Measurements from ENCODE around the gene EXOC4. TPM values are rescaled to one million over a fixed set of nuclear protein-coding genes. Genes with fewer than 3 reads are reported as not detected.

EXOC4 gene
- total RNA-seq, 1 donor from 2014 or later, result 65.0 TPM

DNA sequence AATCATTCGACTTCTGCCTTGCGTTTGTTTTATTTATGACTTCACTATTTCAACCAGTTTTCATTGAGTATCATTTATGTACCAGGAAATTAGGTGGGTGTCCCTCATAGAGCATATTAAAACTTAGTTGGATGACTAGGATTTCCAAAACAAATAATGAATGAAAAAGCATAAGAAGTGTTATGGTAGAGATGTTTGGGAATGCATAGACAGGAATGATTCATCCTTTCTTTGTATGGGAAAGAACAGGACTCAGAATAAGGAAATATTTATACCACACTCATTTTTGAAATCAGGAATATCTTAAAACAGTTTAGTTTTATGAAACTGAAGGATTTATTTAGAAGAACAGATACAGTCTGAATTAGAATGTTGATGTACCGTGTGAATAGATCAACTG is 315.7 kb downstream of the EXOC4 start:
- no peak overlapping the region for H3K27ac Mint-ChIP-seq
- H3K27me3 Mint-ChIP-seq (ENCODE audit: low read depth), result no peaks in the 10 kb centered on the region
- intact Hi-C loops (cut with micrococcal nuclease), result no loop called here
- no peak overlapping the region for H3K4me3 Mint-ChIP-seq (ENCODE audit: low read depth)
- H3K36me3 Mint-ChIP-seq (ENCODE audit: low read depth), result peaks cover 11% of the 10 kb centered on the region
- H3K9me3 Mint-ChIP-seq, result no peaks in the 10 kb centered on the region
- DNase-seq (ENCODE audit: low spot score), result no peak
- H3K4me1 Mint-ChIP-seq (ENCODE audit: low read depth), result peaks cover 15% of the 10 kb centered on the region

DNA sequence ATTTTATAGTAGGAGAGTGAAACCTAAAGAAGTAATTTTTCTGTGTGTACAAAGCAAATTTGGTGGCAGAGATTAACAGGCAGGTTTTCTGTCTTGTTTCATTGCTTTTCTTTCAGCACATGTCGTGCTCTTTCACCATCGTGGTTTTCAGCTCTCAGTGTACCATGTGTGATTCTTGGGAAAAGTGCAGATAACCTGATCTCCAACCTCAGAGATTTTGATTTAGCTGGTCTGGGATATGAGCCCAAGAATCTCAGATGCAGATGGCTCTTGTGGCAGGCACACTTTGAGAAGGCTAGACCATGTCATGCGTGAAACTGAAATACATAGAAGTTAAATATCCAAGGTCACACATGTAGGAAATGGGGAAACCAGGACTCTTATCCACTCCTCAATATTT is 317.4 kb downstream of the EXOC4 start:
- intact Hi-C loops (cut with micrococcal nuclease), result no loop called here
- Mint-ChIP-seq H3K4me3 (ENCODE audit: low read depth) (no peak overlapping the region), H3K9me3 (no peaks in the 10 kb centered on the region), H3K4me1 (ENCODE audit: low read depth) (peaks cover 16% of the 10 kb centered on the region), H3K36me3 (ENCODE audit: low read depth) (peaks cover 2% of the 10 kb centered on the region), H3K27me3 (ENCODE audit: low read depth) (no peaks in the 10 kb centered on the region), H3K27ac (no peak overlapping the region)
- no peak for DNase-seq (ENCODE audit: low spot score)

DNA sequence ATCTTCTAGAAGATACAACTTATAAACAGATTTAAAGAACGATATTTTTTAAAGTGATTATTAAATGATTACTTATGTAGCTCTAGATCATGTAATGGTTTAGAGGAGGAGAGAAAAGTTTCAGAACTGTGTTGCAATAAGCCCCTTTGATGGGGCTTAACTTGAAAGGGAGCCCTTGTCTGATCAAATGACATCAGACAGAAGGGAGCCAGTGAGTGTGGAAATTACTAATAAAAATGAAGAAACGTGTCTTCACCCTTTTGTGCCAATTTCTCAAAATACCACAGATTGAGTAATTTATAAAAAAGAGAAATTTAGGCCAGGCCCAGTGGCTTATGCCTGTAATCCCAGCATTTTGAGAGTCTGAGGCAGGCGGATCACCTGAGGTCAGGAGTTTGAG is 318.2 kb downstream of the EXOC4 start:
- H3K4me1 Mint-ChIP-seq (ENCODE audit: low read depth), result peaks cover 16% of the 10 kb centered on the region
- no peak overlapping the region for H3K27ac Mint-ChIP-seq
- no peaks in the 10 kb centered on the region for H3K27me3 Mint-ChIP-seq (ENCODE audit: low read depth)
- DNase-seq (ENCODE audit: low spot score), result no peak
- H3K36me3 Mint-ChIP-seq (ENCODE audit: low read depth), result peaks cover under 1% of the 10 kb centered on the region
- intact Hi-C loops (cut with micrococcal nuclease), result no loop called here
- no peaks in the 10 kb centered on the region for H3K9me3 Mint-ChIP-seq
- H3K4me3 Mint-ChIP-seq (ENCODE audit: low read depth), result no peak overlapping the region

DNA sequence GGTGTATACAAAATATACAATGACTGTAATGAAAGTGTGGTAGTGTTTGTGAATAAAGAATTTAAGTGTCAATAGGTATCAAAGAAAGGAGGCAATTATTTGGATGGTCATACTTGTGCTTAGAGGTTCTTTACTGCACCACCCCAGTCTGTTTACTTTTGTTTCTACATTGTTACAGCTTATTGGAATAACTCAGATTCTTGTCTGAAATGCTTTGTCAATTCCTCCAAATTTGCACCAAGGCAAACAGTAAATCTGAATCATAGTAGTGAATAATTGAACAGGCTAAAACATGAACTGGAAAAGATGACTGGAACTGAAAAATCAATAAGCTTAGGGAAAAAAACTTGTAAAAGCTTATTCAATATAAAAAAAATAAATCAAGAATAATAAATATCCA is 319.2 kb downstream of the EXOC4 start:
- no peak overlapping the region for H3K4me3 Mint-ChIP-seq (ENCODE audit: low read depth)
- no peaks in the 10 kb centered on the region for H3K9me3 Mint-ChIP-seq
- no peak overlapping the region for H3K27ac Mint-ChIP-seq
- H3K36me3 Mint-ChIP-seq (ENCODE audit: low read depth), result no peaks in the 10 kb centered on the region
- H3K27me3 Mint-ChIP-seq (ENCODE audit: low read depth), result no peaks in the 10 kb centered on the region
- H3K4me1 Mint-ChIP-seq (ENCODE audit: low read depth), result peaks cover 16% of the 10 kb centered on the region
- intact Hi-C loops (cut with micrococcal nuclease), result no loop called here
- no peak for DNase-seq (ENCODE audit: low spot score)

DNA sequence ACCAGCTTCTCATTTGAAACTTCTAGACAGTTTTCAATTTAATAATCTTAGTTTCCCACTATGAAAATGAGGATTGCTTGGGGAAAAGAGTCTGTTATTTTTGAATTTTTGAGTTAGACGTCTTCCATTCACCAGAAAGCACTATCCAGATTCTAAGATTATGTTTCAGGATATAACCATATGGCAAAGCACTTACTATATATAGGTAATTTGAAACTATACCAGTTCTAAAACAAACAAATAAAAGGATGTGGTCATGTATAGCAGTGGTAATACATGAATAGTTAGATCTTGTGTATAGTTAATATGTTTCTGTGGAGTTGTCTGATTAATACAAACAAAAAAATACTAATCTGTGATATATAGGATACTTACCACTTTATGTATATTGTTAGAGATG is 320.0 kb downstream of the EXOC4 start:
- intact Hi-C loops (cut with micrococcal nuclease), result no loop called here
- no peak overlapping the region for H3K27ac Mint-ChIP-seq
- no peak overlapping the region for H3K4me3 Mint-ChIP-seq (ENCODE audit: low read depth)
- peaks cover 16% of the 10 kb centered on the region for H3K4me1 Mint-ChIP-seq (ENCODE audit: low read depth)
- H3K36me3 Mint-ChIP-seq (ENCODE audit: low read depth), result no peaks in the 10 kb centered on the region
- H3K27me3 Mint-ChIP-seq (ENCODE audit: low read depth), result no peaks in the 10 kb centered on the region
- DNase-seq (ENCODE audit: low spot score), result no peak
- H3K9me3 Mint-ChIP-seq, result no peaks in the 10 kb centered on the region

DNA sequence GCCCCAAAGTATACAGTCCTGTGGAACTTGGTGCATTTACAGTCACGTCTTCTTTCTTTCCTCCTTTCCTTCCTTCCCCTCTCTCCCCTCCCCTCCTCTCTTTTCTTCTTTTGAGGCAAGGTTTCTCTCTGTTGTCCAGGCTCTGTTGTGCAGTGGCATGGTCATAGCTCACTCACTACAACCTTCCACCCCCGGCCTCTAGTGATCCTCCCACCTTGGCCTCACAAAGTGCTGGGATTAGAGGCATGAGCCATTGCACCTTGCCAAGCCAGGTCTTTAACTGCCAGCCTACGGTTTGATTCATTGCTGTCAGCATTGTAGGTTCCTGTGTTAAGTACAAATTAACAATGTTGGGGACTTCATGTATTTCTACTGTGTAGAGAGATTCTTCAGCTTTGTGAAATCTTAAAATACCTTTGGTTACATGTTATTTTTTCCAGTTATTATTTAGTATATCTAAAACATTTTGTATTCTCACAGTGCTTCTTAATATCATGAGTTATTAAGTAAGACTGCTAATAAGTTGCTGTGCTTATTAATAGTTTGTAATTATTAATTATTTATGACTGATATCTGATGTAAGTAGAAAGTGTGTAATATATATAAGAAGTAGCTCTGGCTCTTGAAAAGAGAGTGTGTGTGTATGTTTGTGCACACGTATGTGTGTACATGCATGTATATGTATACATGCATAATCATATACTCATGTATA is 320.8 kb downstream of the EXOC4 start:
- H3K4me3 Mint-ChIP-seq (ENCODE audit: low read depth), result no peak overlapping the region
- no peaks in the 10 kb centered on the region for H3K27me3 Mint-ChIP-seq (ENCODE audit: low read depth)
- intact Hi-C loops (cut with micrococcal nuclease), result no loop called here
- H3K9me3 Mint-ChIP-seq, result no peaks in the 10 kb centered on the region
- H3K36me3 Mint-ChIP-seq (ENCODE audit: low read depth), result no peaks in the 10 kb centered on the region
- DNase-seq (ENCODE audit: low spot score), result no peak
- peaks cover 16% of the 10 kb centered on the region for H3K4me1 Mint-ChIP-seq (ENCODE audit: low read depth)
- H3K27ac Mint-ChIP-seq, result no peak overlapping the region

DNA sequence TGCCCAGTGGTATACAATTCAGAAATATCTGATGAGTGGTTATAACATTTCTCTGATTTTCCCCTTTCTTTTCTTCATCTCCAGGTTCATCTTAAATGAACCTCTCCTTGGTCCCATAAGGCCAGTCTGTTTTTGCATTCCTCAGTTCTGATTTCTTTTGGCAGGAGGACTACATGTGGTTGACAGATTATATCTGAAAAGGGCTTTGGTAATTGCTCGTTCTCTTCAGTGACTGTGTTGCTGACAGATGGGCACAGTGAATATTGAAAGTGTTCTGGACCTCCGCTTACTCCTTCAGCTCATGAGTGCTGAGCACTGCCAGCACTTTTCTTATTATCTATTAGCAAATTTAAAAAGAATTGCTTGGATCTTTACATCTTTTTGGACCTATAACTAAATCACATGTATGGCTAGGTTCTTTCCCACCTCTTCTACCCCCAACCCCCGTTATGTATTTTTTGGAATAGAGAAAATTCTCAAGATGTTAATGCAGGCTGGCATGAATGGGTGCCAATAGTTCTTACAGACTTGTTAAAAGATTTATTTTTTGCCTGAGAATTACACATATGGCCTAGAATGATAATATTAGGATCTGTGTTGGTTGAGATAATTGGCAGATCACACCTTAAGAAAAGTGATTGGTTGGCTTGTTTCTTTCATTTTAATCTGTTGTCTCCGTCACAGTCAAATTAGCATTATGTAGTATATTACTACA is 323.0 kb downstream of the EXOC4 start:
- peaks cover 3% of the 10 kb centered on the region for H3K36me3 Mint-ChIP-seq (ENCODE audit: low read depth)
- DNase-seq (ENCODE audit: low spot score), result no peak
- H3K4me3 Mint-ChIP-seq (ENCODE audit: low read depth), result no peak overlapping the region
- H3K4me1 Mint-ChIP-seq (ENCODE audit: low read depth), result peaks cover 13% of the 10 kb centered on the region
- peaks cover 3% of the 10 kb centered on the region for H3K9me3 Mint-ChIP-seq
- no peak overlapping the region for H3K27ac Mint-ChIP-seq
- no peaks in the 10 kb centered on the region for H3K27me3 Mint-ChIP-seq (ENCODE audit: low read depth)
- intact Hi-C loops (cut with micrococcal nuclease), result no loop called here

DNA sequence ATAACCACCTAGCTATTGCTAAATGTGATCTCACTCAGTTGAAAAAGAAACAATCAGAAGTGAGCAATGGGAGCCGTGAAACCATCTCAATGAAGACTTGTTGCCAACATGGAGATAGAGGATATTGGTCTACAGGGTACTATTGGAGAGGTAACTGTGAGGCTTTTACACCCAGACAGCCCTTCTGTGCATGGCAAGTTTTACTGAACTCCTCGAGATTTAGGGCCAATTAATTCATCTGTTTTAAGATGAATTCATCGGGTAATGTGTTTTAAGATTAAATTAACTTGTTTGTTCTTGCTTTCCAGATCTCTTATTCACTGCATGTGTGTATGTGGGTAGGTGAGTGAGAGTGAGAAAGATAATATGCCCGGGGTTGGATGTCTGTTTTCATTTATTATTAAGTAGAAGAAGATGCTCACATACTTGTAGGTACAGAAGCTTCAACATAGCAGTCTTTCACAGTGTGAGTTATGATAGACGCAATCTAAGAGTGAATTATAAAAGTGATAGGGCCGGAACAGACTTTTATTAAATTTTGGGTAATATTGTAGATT is 323.8 kb downstream of the EXOC4 start:
- Mint-ChIP-seq H3K36me3 (ENCODE audit: low read depth) (peaks cover 6% of the 10 kb centered on the region), H3K27me3 (ENCODE audit: low read depth) (no peaks in the 10 kb centered on the region), H3K4me1 (ENCODE audit: low read depth) (peaks cover 13% of the 10 kb centered on the region), H3K4me3 (ENCODE audit: low read depth) (no peak overlapping the region), H3K27ac (no peak overlapping the region), H3K9me3 (peaks cover 3% of the 10 kb centered on the region)
- intact Hi-C loops (cut with micrococcal nuclease), result no loop called here
- no peak for DNase-seq (ENCODE audit: low spot score)

DNA sequence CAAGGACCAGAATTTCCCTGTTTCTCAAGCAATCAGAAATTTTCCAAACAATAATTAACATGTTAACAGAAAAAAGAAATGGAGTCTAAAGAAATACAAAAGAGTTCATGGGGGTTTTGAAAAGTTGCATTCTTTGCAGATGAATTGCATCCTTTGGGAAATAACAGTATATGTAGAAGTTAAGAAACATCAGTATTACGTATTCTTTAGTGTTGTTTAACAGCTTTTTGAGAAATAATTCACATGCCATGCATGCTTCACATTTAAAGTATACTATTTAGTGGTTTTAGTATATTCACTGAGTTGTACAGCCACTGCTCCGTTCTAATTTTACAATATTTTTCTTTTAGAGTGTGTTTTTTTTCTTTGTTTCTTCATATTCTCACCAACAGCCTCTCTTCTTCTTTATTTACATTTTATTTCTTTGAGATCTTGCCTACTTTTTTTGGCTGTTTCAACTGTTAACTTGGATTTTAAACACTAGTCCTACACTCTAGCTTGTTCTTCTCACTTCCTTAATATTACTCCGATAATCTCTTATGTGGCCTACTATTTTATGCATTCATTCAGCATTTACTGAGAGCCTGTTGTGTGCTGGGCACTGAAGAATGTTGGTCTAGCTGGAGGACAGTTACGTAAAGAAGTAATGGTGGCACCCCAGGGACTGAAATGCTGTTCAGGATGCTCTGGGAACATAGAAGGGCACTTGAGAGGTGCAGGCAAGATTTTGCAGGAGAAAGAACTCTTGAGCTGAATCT is 330.1 kb downstream of the EXOC4 start:
- H3K27me3 Mint-ChIP-seq (ENCODE audit: low read depth), result no peaks in the 10 kb centered on the region
- intact Hi-C loops (cut with micrococcal nuclease), result no loop called here

DNA sequence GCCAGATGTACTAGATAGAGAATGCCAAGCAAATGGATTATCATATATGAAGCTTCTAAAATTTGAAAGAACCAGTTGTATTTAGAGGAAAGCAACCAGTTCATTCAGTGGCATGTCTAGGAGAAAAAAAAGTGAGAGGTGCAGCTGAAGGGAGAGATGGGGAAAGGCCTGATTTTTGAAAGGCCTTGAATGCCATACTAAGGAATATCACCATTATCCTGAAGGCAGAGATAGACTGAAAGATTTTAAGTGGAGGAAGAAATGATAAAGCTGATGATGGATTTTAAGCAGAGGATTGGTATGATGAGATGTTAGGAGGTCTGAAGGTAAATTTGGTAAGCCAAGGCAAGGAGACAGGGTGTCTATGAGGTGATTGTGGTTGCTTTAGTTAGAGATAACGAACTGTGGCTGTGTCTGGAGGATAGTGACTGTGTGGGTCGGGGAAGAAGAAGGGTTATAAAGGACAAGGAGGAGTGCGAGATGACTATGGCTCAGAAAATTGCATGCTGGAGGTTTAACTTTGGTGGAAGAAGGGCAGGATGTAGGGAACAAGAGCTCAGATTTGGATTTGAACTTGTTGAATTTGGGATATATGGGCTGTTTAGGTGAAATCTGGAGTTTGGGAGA is 330.8 kb downstream of the EXOC4 start:
- Mint-ChIP-seq H3K27ac (peak overlapping the region; percentile 7), H3K27me3 (ENCODE audit: low read depth) (no peaks in the 10 kb centered on the region), H3K4me3 (ENCODE audit: low read depth) (no peak overlapping the region), H3K9me3 (peaks cover 8% of the 10 kb centered on the region), H3K36me3 (ENCODE audit: low read depth) (peaks cover 6% of the 10 kb centered on the region), H3K4me1 (ENCODE audit: low read depth) (peaks cover 22% of the 10 kb centered on the region)
- no peak for DNase-seq (ENCODE audit: low spot score)
- intact Hi-C loops (cut with micrococcal nuclease), result no loop called here

More for the DNA sequence above, 330.1 kb downstream of the EXOC4 start:
- Mint-ChIP-seq H3K27ac (no peak overlapping the region), H3K9me3 (peaks cover 8% of the 10 kb centered on the region), H3K36me3 (ENCODE audit: low read depth) (peaks cover 6% of the 10 kb centered on the region), H3K4me1 (ENCODE audit: low read depth) (peaks cover 22% of the 10 kb centered on the region), H3K4me3 (ENCODE audit: low read depth) (no peak overlapping the region)
- DNase-seq (ENCODE audit: low spot score), result no peak

DNA sequence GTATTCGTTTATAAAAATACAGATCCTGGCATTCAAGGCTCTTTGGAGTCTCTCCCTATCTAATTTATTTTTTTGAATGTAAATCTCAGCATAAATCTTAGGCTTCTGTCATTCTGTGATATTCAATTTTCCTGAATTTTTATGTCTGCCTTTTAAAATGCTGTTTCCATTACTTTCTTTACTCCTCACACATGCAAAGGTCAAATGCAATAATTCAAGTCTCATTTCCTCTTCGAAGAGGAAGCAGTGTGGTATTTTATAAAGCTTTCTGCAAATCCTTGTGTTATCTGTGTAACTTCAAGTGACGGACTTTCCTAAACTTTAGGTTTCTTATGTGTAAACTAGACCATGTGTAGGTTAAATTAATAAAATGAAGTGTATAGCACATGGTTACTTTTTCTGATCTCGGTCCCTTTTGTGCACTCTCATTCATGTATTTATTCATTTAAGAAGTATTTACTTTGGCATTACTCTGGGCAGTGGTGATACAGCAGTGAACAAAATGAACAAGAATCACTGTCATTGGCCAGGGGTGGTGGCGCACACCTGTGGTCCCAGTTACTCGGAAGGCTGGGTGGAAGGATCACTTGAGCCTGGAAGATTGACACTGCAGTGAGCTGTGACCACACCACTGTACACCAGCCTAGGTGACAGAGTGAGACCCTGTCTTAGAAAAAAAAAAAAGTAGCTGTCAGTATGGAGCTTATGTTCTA is 332.2 kb downstream of the EXOC4 start:
- intact Hi-C loops (cut with micrococcal nuclease), result no loop called here
- Mint-ChIP-seq H3K27ac (no peak overlapping the region), H3K9me3 (peaks cover 8% of the 10 kb centered on the region), H3K4me3 (ENCODE audit: low read depth) (no peak overlapping the region), H3K4me1 (ENCODE audit: low read depth) (peaks cover 22% of the 10 kb centered on the region), H3K27me3 (ENCODE audit: low read depth) (no peaks in the 10 kb centered on the region), H3K36me3 (ENCODE audit: low read depth) (peaks cover 6% of the 10 kb centered on the region)
- no peak for DNase-seq (ENCODE audit: low spot score)

DNA sequence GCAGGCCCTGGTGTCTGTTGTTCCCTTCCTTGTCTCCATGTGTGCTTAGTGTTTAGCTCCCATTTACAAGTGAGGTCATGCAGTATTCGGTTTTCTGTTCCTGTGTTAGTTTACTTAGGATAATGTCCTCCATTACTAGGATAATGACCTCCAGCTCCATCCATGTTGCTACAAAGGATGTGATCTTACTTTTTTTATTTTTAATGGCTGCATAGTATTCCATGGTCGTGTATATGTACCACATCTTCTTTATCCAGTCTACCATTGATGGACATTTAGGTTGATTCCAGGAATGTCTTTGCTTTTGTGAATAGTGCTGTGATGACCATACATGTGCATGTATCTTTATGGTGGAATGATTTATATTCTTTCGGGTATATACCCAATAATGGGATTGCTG is 333.4 kb downstream of the EXOC4 start:
- intact Hi-C loops (cut with micrococcal nuclease), result no loop called here
- Mint-ChIP-seq H3K36me3 (ENCODE audit: low read depth) (no peaks in the 10 kb centered on the region), H3K4me3 (ENCODE audit: low read depth) (no peak overlapping the region), H3K27ac (no peak overlapping the region), H3K4me1 (ENCODE audit: low read depth) (peaks cover 24% of the 10 kb centered on the region), H3K27me3 (ENCODE audit: low read depth) (no peaks in the 10 kb centered on the region), H3K9me3 (peaks cover 5% of the 10 kb centered on the region)
- DNase-seq (ENCODE audit: low spot score), result no peak
